ENCODE data around the gene SULF2.

GRCh38 chr20:47696856-47697255, 88.4 kb downstream of the SULF2 start:
- TF ChIP-seq YY1 (IDR thresholded peaks at IDR 0.05; ENCODE audit: insufficient read depth, insufficient read length), result no peak
- no peak for TF ChIP-seq ZNF274 (IDR thresholded peaks at IDR 0.05; ENCODE audit: low read depth, low read length)
